Cardiac fibroblast (primary cell): ENCODE measurements around the gene KRT23.

Experiments
- DNase-seq, 2 donors: peaks; one replicate each; pipeline versions ENCODE4 v3.0.0 to v3.0.0-alpha.2; 2010; ENCODE audit warnings: low read depth in 2 of 2
- H3K4me3 ChIP-seq, 2 donors: replicated peaks in 1 of 2; 1 replicate in 1 of 2; 2 replicates in 1 of 2; pipeline ENCODE4 v1.5.1; 2011; ENCODE audit warnings: low read depth in 2 of 2, low read length in 2 of 2, mild to moderate bottlenecking in 2 of 2, moderate library complexity in 1 of 2
- CTCF ChIP-seq: IDR thresholded peaks from one replicate; pipeline ENCODE4 v1.5.1; 2011; ENCODE audit warnings: low read depth, mild to moderate bottlenecking, low read length, inconsistent platforms

KRT23 gene

DNA sequence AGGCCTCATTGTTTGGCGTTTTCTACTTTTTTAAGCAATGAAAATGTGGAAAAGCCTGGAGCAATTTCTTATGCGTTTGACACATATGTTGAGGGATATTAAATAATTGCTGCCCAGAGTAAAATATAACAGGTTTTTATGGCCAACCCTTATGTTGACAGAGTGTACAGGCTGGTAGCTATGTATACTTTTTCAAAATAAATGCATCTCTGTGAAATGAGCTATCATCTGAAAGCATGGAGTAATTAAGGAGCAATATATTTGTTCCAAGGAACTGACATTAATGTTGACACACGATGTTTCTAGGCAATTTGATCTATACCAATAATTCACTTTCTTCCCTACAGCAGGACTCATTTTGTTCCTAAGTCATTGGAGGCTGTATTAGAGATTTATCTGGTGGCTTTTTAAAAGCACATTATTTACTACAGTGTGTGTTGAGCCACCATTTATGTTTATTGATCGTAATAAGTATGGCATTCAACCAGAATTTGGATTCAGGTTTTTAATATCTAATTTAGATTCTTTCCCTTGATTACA is 40.5 kb downstream of the KRT23 start:
- TF ChIP-seq CTCF: no peak
- no peak overlapping the region for H3K4me3 ChIP-seq

DNA sequence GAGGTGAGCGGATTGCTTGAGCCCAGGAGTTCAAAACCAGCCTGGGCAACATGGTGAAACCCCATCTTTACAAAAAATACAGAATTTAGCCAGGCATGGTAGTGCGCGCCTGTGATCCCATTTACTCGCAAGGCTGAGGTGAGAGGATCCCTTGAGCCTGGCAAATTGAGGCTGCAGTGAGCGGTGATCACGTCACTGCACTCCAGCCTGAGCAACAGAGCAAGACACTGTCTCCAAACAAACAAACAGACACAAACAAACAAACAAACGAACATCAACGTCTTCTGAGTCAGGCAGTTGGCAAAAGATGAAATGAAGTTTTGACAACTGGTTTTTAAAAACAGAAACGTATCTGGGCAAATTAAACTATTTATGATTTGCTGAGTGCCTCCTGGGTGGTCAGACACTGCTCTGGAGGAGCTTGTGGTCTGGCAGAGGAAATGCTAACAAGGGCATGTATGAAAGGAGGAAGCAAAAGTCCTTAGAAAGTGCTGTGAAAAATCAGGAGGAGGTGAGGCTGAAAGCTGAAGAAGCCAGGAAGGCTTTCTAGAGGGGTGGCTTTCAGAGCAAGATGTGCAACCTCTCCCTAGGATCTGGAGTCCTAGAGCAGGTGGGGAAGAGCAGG is 42.2 kb downstream of the KRT23 start:
- no peak for TF ChIP-seq CTCF
- no peak overlapping the region for H3K4me3 ChIP-seq
- DNase-seq: no peak

More for the DNA sequence above, 40.5 kb downstream of the KRT23 start:
- DNase-seq: no peak

DNA sequence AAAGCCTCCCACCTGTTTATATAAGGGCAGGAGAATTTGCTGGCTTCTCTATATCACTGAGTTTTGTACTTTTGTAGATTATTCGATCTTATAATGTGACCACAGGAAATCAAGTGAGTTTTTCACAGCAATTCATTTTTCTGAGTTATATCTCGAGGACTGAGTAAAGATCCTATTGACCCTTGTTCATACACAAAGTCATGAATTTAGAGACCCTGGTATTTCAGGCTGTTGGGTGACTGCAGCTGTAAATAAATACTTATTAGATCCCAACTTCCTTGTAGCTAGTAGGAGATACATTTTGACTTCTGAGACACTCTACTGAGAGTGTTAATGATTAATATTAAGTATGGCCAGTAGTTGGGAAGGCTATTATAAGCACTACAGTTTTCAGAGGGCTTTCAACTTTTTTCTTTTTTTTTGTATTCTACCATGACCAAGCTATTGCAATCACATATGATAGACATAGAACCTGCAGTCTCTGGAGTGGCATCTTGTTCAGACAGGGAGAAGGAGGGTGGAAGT is 49.2 kb downstream of the KRT23 start:
- no peak for TF ChIP-seq CTCF
- DNase-seq: no peak
- no peak overlapping the region for H3K4me3 ChIP-seq

- peak in 1 of 2 donors; percentile 5 for DNase-seq
- H3K4me3 ChIP-seq: no peak overlapping the region
- no peak for TF ChIP-seq CTCF
Measured at GRCh38 chr17:40886090-40886489, 51.4 kb downstream of the KRT23 start.

DNA sequence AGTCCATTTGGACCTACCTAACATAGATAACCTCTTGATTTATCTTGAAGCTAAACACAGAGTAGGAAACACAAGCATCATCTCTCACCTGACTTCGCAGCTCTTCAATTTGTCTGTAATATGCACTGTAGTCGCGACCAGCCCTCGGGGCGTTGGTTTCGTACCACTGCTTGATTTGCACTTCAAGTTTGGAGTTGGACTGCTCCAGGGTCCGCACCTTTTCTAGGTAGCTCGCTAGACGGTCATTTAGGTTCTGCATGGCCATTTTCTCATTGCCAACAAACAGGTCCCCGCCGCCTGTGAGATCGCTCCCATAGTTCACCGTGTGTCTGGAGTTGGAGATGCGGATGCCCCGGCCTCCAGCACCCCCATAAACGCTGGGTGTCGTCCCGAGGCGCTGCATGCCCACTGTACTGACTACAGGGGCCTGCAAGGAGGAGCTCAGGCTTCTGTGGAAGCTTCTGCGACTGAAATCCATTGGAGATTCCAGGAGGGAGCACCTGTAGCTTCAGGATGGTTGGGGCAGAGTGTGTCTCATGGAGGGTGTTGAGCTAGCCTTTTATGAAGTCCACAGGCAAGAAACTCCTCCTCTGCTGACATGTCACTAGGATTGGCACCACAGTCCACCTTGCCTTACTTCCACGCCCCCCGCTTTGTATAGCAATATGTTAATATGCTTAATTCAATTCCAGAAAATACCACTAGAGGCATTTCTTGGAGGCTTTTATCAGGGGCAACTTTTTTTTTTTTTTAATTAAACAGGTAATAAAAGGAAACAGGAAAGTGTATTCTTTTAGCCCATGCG is 52.5 kb downstream of the KRT23 start, which contains the start of gene KRT20:
Gene KRT20 (minus strand): TSS at position 535 of the 805 bp plus-strand sequence. CDS start 57 bp downstream, at position 478.
- H3K4me3 ChIP-seq: no peak within 1 kb of the TSS
- no peak for DNase-seq
- TF ChIP-seq CTCF: peak; percentile 19

- no peak for DNase-seq
- TF ChIP-seq CTCF: no peak
- no peak overlapping the region for H3K4me3 ChIP-seq
Measured at GRCh38 chr17:40883626-40884334, 53.7 kb downstream of the KRT23 start.
